ENCODE measurements around the gene SCTR.

The SCTR gene

DNA sequence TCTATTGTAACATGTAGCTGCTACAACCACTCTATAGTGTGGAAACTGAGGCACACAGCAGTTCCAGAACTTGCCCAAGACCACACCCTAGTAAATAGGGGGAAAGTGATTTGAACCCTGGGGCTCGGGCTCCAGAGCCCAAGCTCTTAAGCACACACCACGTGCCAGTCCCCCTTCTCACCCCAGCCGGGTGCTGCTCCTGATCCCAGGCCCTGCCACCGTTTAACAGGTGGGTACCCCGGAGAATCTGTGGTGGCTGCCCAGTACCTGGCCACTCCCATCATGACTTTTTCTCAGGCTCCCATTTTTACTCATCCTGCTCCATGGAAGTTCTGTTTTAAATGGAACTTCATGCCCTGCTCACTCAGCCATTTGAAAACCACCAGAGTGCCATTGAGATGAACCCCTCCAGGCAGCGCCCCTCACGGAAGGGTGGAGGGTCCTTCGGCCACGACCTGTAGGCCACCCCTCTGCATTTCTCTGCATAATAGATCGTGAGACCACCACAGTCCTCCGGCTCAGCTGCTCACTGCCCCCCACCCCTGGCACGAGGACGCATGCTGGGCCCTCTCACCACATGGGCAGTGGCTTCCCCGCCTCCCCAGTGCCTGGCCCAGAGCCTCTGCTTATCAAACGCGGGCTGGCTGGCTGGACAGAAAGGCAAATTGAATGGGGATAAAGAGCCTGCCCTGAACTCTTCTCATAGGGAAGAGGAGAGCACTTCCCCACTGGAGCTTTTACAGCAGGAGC lies 50.5 kb downstream of the SCTR start:
- no peak overlapping the region for H3K27ac ChIP-seq
- TF ChIP-seq, protein P1, sequence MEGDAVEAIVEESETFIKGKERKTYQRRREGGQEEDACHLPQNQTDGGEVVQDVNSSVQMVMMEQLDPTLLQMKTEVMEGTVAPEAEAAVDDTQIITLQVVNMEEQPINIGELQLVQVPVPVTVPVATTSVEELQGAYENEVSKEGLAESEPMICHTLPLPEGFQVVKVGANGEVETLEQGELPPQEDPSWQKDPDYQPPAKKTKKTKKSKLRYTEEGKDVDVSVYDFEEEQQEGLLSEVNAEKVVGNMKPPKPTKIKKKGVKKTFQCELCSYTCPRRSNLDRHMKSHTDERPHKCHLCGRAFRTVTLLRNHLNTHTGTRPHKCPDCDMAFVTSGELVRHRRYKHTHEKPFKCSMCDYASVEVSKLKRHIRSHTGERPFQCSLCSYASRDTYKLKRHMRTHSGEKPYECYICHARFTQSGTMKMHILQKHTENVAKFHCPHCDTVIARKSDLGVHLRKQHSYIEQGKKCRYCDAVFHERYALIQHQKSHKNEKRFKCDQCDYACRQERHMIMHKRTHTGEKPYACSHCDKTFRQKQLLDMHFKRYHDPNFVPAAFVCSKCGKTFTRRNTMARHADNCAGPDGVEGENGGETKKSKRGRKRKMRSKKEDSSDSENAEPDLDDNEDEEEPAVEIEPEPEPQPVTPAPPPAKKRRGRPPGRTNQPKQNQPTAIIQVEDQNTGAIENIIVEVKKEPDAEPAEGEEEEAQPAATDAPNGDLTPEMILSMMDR (conservative IDR thresholded peaks at IDR 0.05), result no peak

DNA sequence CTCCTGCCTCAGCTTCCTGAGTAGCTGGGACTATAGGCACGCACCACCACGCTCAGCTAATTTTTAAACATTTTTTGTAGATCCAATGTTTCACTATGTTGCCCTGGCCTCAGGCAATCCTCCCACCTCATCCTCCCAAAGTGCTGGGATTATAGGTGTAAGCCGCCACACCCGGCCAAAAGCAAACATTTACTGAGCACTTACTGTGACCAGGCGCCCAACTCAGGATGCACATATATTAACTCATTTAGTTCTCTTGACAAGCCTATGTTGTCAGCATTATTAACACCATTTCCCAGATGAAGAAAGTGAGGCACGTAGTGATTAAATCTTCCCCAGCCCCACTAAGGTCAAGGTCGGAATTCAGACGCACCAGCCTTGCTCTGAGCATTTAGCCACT lies 51.5 kb downstream of the SCTR start:
- TF ChIP-seq, protein P1 (conservative IDR thresholded peaks at IDR 0.05), result no peak
- no peak overlapping the region for H3K27ac ChIP-seq

DNA sequence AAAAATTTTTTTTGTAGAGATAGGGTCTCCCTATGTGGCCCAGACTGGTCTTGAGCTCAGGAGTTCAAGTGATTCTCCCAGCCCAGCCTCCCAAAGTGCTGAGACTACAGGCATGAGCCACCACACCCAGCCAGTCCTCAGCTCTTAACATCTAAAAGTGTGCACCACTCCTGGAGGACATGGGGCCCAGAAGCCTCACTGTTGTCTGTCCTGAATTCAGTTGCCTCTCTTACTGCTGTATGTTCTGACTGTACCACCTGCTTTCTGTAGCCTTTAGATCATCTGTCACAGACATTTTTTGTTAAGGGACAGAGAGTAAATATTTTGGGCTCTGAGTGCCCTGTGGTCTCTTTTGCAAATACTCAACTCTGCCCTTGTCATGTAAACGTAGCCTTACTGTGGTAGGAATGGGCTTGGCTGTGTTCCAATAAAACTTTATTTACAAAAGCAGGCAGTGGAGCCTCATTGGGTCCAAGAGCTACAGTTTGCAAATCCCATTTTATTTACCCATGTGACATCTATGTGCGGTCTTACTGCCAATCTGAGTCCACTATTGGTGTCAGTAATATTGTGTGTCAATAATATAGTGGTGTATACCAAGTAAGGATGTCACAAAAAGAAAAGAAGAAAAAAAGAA lies 54.5 kb downstream of the SCTR start:
- TF ChIP-seq, protein P1 (conservative IDR thresholded peaks at IDR 0.05), result no peak

DNA sequence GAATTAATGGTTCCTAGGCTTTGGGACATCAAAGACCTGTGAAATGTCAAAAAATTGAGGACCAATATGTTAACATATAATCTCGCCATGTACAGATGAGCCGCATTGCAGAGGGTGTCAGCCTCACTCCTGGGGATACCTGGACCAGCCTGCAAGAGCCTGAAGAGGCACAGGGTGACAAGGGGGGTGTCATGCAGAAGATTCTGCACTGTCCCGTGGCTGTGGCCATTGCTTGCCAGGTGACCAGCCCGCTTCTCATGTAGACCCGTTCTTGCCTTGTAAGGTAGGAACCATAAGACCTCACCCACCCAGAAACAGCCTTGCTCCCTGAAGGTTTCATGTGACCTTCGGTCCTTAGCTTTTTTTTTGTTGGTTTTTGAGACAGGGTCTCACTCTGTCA lies 55.2 kb downstream of the SCTR start:
- H3K27ac ChIP-seq, result no peak overlapping the region
- TF ChIP-seq, protein P1 (conservative IDR thresholded peaks at IDR 0.05), result no peak

More for the DNA sequence above, 54.5 kb downstream of the SCTR start:
- no peak overlapping the region for H3K27ac ChIP-seq

DNA sequence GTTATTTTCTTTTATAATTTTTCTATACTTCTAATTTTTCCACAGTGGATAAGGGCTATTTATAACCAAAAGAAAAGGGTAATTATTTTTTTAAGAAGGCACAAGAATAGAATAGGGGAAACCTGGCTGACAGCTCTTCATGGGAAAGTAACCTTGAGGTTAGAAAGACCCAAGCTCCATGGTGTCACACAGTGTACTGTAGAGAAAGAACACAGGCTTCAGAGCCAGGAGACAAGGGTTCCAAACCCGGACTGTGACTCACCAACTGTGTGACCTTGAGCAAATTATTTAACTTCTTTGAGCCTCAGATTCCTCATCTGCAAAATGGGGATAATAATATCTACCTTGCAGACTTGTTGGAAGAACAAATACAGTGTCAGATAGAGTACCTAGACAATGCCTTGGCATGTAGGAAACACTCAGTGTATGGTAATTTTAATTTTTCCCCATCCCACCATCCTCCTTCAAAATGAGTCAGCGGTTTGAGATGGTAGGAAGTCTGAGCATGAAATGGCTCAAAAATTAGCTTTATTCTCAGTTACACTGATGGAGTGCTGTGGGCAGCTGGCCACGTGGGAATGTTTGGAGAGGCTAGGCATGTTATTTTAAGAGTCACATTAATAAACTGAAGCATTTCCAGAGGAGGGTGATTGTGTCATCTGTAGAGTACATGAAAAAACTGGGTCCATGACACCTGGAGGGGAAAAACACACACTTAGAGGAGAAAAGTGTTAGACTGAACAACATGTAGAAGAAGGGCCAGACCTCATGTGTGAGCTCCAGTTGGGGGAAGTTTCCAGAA lies 55.9 kb downstream of the SCTR start:
- H3K27ac ChIP-seq, result no peak overlapping the region
- TF ChIP-seq, protein P1 (conservative IDR thresholded peaks at IDR 0.05), result no peak

DNA sequence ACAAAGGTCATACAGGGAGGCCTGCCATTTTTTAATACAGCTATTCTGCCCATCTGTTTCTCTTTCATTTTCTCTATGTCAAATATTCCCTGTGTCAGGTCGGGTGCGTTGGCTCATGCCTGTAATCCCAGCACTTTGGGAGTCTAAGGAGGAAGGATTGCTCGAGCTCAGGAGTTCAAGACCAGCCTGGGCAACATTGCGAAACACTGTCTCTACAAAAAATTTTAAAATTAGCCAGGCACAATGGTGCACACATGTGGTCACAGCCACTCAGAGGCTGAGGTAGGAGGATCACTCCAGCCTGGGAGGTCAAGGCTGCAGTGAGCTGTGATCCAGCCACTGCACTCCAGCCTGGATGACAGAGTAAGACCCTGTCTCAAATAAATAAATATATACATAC lies 57.9 kb downstream of the SCTR start:
- TF ChIP-seq, protein P1 (conservative IDR thresholded peaks at IDR 0.05), result no peak
- H3K27ac ChIP-seq, result no peak overlapping the region

DNA sequence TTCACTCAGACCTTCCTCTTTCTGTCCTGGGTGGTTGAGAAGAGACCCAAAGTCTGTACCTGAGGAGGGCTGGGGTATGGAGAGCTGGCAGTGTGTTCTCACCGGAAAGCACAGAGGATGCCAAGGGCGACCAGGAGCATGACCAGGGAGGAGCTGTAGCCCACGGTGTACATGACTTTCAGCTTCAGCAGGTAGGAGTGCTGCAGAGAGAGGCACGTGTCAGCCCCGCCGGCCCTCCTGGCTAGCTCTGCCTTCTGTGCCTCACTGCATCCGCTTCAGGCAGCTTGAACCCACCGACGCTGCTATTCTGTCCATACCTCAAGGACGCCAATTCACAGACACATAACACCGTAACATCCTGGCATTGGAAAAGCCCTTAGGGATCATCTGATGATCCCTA lies 58.6 kb downstream of the SCTR start:
- H3K27ac ChIP-seq, result no peak overlapping the region
- TF ChIP-seq, protein P1 (conservative IDR thresholded peaks at IDR 0.05), result no peak

All from VCaP (cell line).